A549 (cell line): Measurements from ENCODE around the gene EPN1.

Source experiments
- BHLHE40 ChIP-seq: IDR thresholded peaks from 2 replicates; pipeline ENCODE4 v1.6.1; 2012; ENCODE audit warnings: low read depth, low read length, inconsistent platforms
- CHD4 ChIP-seq: fragments of 200-600 bp; sonication (generic); IDR thresholded peaks from 2 replicates; pipeline ENCODE4 v1.6.1; 2016; ENCODE audit warnings: antibody characterized with exemption, mild to moderate bottlenecking, borderline replicate concordance
- CTCF ChIP-seq: fragments of >200 bp; sonication (Bioruptor Twin); formaldehyde crosslinking; IDR thresholded peaks from 3 replicates; pipeline ENCODE4 v1.5.1; 2016
- HDAC2 ChIP-seq: fragments of 200-600 bp; sonication (generic); IDR thresholded peaks from 2 replicates; pipeline ENCODE4 v1.6.1; 2016
- MAFK ChIP-seq: fragments of 450-650 bp; IDR thresholded peaks from 2 replicates; pipeline ENCODE4 v1.6.1; 2014; ENCODE audit not compliant: partially characterized antibody
- MAX ChIP-seq: IDR thresholded peaks from 2 replicates; pipeline ENCODE4 v1.6.1; 2012
- MYC ChIP-seq: IDR thresholded peaks from 2 replicates; pipeline ENCODE4 v1.6.1; 2012; ENCODE audit warnings: mild to moderate bottlenecking, inconsistent platforms, low read length, improper control_type of control experiment, borderline replicate concordance
- POLR2A ChIP-seq: IDR thresholded peaks from 2 replicates; pipeline ENCODE4 v1.6.1; 2012; ENCODE audit warnings: mild to moderate bottlenecking, low read length
- RAD21 ChIP-seq, 2 experiments: fragments of >200 bp in 1 of 2; sonication (Bioruptor Twin) in 1 of 2; formaldehyde crosslinking in 1 of 2; IDR thresholded peaks in 1 of 2; conservative IDR thresholded peaks in 1 of 2; 2 replicates in 1 of 2; 3 replicates in 1 of 2; pipeline ENCODE4 v1.6.1; 2012 to 2018; ENCODE audit warnings: inconsistent platforms in 1 of 2
- SMC3 ChIP-seq: fragments of >200 bp; sonication (Bioruptor Twin); formaldehyde crosslinking; IDR thresholded peaks from 3 replicates; pipeline ENCODE4 v1.6.1; 2018; ENCODE audit warnings: inconsistent platforms
- TFCP2L1 ChIP-seq: fragments of 250-450 bp; sonication (Bioruptor Pico); IDR thresholded peaks from 2 replicates; pipeline ENCODE4 v1.5.0; 2021; ENCODE audit warnings: mild to moderate bottlenecking

DNA sequence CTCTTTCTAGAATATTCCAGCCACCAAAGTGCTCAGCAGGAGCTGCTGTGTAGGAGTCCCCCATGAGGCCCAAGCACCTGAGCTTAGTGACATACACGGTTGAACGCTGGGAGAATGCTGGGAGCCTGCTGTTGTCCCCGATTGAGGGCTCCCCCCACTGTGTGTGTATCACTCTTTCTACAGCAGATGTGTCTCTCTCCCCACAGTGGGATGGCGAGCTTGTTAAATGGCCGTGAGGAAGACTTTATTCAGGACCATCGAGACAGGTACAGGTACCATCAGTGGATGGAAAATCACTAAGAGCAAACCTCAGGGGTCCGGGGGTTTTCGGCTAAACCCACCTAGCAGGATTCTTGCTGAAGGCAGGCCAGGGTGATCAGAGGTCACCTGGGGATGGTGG is 22.7 kb downstream of the EPN1 start:
- no peak for TF ChIP-seq POLR2A
- no peak for TF ChIP-seq MYC
- TF ChIP-seq RAD21 (conservative IDR thresholded peaks at IDR 0.05 in 1 of 2, IDR thresholded peaks at IDR 0.05 in 1 of 2), result no peak
- TF ChIP-seq CTCF, result no peak
- no peak for TF ChIP-seq HDAC2
- TF ChIP-seq SMC3, result no peak
- TF ChIP-seq MAX, result no peak
- no peak for TF ChIP-seq CHD4
- no peak for TF ChIP-seq MAFK
- no peak for TF ChIP-seq BHLHE40
- no peak for TF ChIP-seq TFCP2L1
